GM21529 (cell line): Measurements from ENCODE around the gene RYR1.
"Not testable (repeated sequence)": the region's sequence is repeated elsewhere in the genome, so short reads cannot be mapped to it uniquely, and the experiment has no call there.

ENCODE experiments used
- ATAC-seq: cut with Tn5 transposase; IDR thresholded peaks from one replicate; pipeline ENCODE4 v1.9.1; 2021; ENCODE audit not compliant: unreplicated experiment

Gene RYR1

DNA sequence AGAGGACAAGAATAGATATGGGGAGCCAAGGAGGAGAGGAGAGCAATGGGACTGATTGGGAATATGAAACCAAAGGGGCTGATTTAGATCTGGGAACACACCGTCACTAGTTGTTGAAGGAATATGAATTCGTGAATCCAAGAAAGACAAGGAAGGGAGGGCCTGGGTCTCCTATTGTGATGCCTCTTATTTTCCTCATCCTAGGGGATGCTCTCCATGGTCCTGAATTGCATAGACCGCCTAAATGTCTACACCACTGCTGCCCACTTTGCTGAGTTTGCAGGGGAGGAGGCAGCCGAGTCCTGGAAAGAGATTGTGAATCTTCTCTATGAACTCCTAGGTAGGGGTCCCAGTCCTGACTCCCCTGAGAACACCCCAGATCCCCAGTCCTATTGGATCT, 21.5 kb downstream of the RYR1 start:
- no peak for ATAC-seq

DNA sequence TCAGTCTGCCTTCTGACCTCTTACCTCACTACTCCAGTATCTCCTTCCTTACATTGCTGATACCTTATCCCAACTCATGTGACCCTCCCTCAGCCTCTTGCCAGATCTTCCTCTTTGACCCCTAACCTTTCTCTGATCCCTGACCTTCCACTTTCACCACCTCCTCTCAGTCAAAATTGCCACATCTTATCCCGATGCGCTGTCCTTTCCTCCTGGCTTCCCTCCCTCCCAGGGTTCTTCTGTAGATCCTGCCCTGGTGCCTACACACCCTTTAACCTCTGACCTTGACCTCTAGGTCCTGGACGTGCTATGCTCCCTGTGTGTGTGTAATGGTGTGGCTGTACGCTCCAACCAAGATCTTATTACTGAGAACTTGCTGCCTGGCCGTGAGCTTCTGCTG, 23.7 kb downstream of the RYR1 start:
- ATAC-seq, result no peak

DNA sequence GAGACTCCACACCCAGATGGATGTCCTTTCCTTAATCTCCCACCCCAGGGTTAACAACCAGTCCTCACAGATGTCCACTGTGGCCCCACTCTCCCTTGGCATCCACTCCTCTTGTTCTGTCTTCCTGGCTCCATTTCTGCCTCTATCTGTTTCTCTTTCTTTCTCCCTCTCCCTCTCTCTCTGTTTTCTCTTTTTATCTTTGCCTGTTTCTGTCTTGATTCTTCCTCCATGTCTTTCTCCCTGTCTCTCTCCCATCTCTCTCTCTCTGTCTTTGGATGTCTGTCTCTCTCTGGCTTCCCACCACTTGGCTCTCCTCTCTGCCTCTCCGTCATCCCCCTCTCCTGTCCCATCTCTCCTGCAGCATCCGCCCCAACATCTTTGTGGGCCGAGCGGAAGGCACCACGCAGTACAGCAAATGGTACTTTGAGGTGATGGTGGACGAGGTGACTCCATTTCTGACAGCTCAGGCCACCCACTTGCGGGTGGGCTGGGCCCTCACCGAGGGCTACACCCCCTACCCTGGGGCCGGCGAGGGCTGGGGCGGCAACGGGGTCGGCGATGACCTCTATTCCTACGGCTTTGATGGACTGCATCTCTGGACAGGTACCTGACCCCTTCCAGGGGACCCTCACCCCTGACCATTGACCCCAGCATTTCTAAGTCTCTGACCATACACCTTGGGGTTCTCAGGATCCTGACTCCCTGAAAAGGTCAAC, 24.4 kb downstream of the RYR1 start:
- ATAC-seq, result no peak

DNA sequence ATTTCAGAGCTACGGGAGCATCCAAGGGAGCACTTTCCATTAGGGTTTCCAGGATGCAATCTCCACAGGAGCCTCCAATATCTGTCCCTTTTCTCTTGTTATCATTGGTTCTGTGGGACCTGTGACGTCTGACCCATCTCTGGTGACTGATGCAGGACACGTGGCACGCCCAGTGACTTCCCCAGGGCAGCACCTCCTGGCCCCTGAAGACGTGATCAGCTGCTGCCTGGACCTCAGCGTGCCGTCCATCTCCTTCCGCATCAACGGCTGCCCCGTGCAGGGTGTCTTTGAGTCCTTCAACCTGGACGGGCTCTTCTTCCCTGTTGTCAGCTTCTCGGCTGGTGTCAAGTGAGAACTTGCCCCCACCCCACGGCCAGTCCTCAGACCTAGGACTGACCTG, 25.5 kb downstream of the RYR1 start:
- no peak for ATAC-seq

DNA sequence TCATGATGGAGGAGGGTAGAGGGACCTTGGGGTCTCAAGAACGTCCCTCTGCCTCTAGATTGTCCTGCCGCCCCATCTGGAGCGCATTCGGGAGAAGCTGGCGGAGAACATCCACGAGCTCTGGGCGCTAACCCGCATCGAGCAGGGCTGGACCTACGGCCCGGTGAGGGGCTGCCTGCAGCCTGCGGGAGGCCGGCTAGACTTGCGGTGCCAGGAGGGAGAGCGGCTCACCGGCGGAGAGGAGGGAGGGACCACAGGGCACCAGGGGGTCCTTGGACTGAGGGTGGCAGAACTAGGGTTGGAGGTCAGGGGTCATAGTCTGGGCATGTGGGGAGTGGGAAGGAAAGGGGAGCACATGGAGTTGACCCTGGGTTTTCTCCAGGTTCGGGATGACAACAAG, 29.9 kb downstream of the RYR1 start:
- ATAC-seq, result no peak

DNA sequence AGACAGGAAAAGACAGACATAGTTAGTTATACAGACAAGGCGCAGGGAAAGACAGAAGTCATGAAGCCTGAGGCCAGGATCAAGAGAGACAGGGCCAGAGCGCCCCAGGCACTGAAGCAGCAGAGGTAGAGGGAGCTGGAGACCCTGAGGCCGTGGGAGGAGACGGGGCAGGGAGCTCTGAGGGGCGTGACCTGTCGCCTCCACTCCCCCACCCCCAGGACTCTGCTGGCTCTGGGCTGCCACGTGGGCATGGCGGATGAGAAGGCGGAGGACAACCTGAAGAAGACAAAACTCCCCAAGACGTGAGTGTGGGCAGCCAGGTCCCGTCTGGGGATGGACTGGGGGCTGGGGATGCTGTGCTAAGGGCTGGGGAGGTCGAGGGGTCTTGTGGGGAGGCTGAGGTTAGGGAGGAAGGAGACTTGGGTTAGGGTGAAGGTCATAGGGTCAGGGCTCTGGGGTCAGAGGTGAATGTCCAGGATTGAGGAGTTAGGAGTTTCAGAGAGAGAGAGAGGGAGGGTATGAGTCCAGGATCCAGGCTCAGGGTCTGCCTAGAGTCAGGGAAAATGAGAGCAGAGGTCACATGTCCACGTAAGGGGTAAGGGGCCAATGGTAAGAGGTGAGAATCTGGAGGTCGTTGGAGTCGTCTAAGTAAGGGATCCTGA, 31.1 kb downstream of the RYR1 start:
- no peak for ATAC-seq

DNA sequence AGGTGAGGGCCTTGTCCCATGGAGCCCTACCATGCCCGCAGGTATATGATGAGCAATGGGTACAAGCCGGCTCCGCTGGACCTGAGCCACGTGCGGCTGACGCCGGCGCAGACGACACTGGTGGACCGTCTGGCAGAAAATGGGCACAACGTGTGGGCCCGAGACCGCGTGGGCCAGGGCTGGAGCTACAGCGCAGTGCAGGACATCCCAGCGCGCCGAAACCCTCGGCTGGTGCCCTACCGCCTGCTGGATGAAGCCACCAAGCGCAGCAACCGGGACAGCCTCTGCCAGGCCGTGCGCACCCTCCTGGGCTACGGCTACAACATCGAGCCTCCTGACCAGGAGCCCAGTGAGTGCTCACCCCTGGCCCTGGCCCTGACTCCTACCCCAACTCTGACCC, 32.6 kb downstream of the RYR1 start:
- no peak for ATAC-seq

DNA sequence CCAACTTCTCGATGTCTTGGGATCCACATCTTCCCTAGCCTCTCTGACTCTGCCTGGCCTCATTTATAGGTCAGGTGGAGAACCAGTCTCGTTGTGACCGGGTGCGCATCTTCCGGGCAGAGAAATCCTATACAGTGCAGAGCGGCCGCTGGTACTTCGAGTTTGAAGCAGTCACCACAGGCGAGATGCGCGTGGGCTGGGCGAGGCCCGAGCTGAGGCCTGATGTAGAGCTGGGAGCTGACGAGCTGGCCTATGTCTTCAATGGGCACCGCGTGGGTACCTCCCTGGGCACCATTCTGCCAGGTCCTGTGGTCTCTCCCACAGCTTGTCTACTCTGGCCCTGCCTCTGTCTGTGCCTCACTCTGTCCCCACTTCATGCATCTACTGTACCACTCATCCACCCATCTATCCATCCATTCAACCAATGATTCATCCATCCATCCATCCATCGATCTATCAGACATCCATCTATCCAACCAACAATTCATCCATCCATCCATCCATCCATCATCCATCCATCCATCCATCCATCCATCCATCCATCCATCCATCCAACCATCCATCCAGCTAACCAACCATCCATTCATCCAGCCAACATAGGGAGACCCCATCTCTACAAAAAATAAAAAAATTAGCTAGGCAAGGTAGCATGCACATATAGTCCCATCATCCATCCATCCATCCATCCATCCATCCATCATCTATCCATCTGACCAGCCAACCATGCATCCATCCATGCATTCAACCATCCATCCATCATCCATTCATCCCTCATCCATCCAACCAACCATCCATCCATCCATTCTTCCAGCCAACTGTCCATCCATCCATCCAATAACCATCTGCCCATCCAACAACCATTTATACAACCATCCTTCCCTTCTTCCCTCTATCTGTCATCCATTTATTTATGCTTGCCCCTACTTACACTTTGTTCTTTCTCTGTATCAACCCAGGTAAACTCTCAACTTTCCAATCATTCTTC, 34.3 kb downstream of the RYR1 start:
- ATAC-seq, result no peak

DNA sequence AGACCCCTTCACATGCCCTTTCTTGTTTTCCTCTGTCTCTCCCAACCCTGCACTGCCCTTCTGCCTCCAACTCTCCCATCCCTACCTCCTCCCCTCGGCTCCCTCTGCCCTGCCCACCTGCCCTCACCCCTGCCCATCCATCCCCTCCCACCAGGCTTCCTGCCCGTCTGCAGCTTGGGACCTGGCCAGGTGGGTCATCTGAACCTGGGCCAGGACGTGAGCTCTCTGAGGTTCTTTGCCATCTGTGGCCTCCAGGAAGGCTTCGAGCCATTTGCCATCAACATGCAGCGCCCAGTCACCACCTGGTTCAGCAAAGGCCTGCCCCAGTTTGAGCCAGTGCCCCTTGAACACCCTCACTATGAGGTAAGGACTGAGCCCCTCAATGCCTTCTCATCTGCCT, 35.7 kb downstream of the RYR1 start:
- ATAC-seq, result no peak

DNA sequence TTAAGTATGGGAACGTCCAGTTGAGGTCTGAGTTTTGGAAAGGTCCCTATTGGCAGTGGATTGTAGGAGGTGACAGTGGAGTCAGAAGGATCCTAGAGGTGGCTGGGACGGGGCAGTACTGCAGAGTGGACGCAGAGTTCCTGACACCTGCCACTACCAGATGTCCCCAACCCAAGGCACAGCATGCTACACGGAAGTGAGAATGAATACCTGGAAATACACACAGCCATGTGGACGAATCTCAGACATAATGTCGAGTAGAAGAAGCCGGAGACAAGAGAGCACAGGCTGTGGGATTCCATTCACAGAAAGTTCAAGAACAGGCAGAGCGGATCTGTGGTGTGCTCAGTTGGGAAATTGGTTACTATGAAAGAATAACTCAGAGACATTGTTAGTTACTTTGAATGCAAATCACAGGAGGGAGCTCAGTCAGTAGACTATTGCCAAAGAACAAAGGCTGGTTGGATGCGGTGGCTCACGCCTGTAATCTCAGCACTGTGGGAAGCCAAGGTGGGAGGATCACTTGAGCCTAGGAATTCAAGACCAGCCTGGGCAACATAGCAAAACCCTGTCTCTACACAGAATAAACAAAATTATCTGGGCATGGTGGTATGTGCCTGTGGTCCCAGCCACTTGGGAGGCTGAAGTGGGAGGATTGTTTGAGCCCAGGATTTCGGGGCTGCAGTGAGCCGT, 37.4 kb downstream of the RYR1 start:
- ATAC-seq, result no peak

DNA sequence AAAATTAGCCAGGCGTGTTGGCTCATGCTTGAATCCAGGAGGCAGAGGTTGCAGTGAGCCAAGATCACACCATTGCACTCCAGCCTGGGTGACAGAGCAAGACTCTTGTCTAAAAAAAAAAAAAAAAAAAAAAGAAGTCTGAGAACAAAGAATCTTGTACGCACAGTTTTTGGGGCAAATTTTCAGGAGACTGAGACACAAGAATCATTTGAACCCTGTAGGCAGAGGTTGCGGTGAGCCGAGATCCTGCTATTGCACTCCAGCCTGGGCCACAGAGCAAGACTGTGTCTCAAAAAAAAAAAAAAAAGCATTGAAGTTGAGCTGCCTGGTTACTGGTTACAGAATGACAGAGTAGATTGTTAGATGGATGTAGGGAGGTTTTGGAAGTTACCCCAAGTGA, 39.2 kb downstream of the RYR1 start:
- not testable (repeated sequence) for ATAC-seq

DNA sequence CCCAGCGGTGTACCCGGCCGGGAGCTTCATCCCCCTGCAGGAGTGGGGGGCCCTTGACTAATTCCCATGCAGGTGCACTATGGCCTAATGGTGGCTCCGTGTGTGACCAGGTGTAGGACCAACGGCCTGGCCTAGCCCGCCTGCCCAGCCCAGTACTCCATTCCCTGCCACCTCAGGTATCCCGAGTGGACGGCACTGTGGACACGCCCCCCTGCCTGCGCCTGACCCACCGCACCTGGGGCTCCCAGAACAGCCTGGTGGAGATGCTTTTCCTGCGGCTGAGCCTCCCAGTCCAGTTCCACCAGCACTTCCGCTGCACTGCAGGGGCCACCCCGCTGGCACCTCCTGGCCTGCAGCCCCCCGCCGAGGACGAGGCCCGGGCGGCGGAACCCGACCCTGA, 39.7 kb downstream of the RYR1 start:
- ATAC-seq, result no peak

DNA sequence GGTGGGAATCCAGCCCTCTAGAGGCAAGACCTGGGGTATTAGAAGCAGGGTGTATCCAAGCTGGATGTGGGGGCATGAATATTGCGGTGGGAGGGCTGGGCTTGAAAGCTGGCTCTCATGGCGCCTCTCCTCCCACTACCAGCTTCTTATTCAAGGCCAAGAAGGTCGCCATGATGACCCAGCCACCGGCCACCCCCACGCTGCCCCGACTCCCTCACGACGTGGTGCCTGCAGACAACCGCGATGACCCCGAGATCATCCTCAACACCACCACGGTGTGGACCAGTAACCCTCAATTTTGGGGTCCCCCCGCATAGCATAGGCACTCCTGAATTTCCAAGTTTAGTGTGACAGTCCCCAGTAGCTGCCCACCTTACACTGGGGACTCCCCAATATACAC, 41.7 kb downstream of the RYR1 start:
- ATAC-seq, result no peak

DNA sequence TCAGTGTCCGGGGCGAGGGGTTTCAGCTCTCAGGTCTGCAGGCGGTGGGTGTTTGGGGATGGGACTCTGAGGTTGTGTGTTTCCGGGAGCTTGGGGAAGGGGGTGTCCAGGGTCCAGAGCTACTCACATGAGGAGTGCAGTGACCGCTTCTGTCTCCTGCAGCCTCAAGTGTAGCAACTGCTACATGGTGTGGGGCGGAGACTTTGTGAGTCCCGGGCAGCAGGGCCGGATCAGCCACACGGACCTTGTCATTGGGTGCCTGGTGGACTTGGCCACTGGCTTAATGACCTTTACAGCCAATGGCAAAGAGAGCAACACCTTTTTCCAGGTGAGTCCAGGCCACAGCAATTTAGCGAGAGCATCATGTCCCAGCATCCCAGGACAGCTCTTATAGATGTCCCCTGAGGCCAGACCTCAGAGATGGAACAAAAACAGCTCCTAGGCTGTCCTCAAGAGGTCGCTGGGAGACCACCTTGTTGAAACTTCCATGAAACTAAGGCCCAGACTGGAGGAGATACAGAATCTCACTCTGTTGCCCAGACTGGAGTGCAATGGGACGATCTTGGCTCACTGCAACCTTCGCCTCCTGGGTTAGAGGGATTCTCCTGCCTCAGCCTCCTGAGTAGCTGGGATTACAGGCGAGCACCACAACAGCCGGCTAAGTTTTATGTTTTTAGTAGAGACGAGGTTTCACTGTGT, 44.9 kb downstream of the RYR1 start:
- ATAC-seq, result no peak

DNA sequence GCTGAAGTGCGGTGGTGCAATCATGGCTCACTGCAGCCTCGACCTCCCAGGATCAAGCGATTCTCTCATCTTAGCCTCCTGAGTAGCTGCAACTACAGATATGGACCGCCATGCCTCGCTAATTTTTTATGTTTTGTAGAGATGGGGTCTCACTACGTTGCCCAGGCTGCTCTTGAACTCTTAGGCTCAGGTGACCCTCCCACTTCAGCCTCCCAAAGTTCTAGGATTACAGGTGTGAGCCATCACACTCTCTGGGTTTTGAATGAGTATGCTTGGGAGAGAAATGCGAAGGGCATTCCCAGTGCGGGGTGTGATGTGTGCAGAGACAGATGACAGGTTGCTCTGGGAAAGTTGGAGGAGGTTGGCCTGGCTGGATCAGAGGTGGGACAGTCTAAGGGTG, 49.0 kb downstream of the RYR1 start:
- ATAC-seq, result no peak

DNA sequence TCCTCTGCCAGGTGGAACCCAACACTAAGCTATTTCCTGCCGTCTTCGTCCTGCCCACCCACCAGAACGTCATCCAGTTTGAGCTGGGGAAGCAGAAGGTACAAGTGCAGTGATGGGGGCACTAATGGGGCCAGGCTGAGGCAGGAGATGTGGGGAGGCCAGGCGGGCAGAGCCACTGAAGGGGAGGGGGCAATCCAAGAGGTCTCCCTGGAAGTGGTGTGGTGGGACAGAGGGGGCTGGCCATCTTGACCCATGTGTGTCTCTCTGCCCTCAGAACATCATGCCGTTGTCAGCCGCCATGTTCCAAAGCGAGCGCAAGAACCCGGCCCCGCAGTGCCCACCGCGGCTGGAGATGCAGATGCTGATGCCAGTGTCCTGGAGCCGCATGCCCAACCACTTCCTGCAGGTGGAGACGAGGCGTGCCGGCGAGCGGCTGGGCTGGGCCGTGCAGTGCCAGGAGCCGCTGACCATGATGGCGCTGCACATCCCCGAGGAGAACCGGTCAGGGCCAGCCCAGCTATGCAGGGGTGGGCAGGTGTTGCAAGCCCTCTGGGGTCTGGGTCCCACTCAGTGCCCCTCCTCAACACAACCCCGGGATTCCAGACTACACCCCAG, 49.6 kb downstream of the RYR1 start:
- ATAC-seq, result no peak

DNA sequence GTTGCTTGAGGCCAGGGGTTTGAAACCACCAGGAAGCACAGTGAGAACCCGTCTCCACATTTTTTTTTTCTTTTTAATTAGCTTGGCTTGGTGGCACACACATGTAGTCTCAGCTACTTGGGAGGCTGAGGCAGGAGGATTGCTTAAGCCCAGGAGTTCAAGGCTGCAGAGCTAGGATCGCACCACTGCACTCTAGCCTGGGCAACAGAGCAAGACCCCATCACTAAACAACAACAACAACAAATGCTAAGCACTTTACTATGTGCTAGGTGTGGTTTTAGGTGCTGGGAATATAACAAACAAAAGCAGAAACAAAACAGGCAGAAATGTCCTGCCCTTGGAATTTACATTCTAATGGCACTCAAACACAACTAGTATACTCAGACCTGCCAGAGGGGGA, 51.3 kb downstream of the RYR1 start:
- ATAC-seq, result no peak

DNA sequence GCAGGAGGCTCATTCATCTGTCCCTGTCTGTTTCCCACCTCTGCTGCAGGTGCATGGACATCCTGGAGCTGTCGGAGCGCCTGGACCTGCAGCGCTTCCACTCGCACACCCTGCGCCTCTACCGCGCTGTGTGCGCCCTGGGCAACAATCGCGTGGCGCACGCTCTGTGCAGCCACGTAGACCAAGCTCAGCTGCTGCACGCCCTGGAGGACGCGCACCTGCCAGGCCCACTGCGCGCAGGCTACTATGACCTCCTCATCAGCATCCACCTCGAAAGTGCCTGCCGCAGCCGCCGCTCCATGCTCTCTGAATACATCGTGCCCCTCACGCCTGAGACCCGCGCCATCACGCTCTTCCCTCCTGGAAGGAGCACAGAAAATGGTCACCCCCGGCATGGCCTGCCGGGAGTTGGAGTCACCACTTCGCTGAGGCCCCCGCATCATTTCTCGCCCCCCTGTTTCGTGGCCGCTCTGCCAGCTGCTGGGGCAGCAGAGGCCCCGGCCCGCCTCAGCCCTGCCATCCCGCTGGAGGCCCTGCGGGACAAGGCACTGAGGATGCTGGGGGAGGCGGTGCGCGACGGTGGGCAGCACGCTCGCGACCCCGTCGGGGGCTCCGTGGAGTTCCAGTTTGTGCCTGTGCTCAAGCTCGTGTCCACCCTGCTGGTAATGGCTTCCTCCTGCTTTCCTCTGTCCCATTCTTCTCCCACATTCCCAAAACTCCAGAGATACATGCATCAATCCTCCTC, 52.2 kb downstream of the RYR1 start:
- ATAC-seq, result no peak

DNA sequence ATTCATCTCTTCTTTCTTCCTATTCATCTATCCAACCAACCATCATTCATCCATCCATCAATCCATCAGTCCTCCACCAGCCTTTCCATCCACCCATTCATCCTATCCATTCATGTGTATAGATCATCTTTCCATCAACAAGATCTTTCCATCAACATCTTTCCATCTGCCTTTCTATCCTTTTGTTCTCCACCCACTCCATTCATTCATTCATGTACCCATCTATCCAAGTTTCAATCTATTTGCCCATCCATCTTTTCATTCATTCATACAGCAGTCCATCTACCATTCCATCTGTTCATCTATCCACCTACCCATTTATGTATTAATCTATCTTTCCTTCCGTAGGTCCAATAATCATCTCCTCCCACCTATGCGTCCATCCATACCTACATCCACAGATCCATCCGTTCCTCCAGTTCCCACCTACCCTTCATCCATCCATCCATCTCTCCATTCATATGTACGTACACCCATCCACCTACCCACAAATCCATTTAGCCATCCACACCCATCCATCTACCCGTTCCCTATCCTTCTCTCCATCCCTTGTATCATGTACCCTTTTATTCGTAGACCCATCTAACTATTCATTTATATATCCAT, 53.3 kb downstream of the RYR1 start:
- ATAC-seq, result no peak
